Activated B cell treated with CpG ODN at 0.5 μM for 24 hours (primary cell): ENCODE results near the gene IGF1R. TPM values are rescaled to one million over a fixed set of nuclear protein-coding genes. Genes with fewer than 3 reads are reported as not detected.

ENCODE experiments used
- ATAC-seq: fragments of 200-7000 bp; cut with Tn5 transposase; one replicate; pipeline ENCODE4 v1.10.0; 2021; ENCODE audit warnings: low read depth, mild to moderate bottlenecking, moderate library complexity
- CTCF ChIA-PET: fragments of 350-600 bp; sonication (Branson Sonifier 250); formaldehyde crosslinking; loops from one replicate; lab custom pipeline; 2021; ENCODE audit warnings: antibody characterized with exemption; lab: Charles Lee
- POLR2A ChIA-PET: fragments of 350-600 bp; sonication (Branson Sonifier 250); formaldehyde crosslinking; loops from one replicate; lab custom pipeline; 2021; ENCODE audit warnings: antibody characterized with exemption; lab: Charles Lee
- DNase-seq: peaks from one replicate; pipeline ENCODE4 v3.0.0; 2022
- H3K27ac Mint-ChIP-seq: one replicate; pipeline ENCODE4 v1.8.0; 2020; ENCODE audit warnings: mixed read lengths
- H3K27me3 Mint-ChIP-seq: one replicate; pipeline ENCODE4 v1.8.0; 2021; ENCODE audit warnings: mixed read lengths
- H3K36me3 Mint-ChIP-seq: one replicate; pipeline ENCODE4 v1.8.0; 2021; ENCODE audit warnings: low read depth, mixed read lengths
- H3K4me1 Mint-ChIP-seq: one replicate; pipeline ENCODE4 v1.8.0; 2021; ENCODE audit warnings: mixed read lengths
- H3K4me3 Mint-ChIP-seq: one replicate; pipeline ENCODE4 v1.8.0; 2020; ENCODE audit warnings: mild to moderate bottlenecking, mixed read lengths
- H3K9me3 Mint-ChIP-seq: one replicate; pipeline ENCODE4 v1.8.0; 2020; ENCODE audit warnings: mixed read lengths
- CTCF ChIP-seq: fragments of 200-600 bp; IDR thresholded peaks from one replicate; pipeline ENCODE4 v1.8.0; 2022; ENCODE audit warnings: antibody characterized with exemption, mild to moderate bottlenecking
- intact Hi-C: fragments of 100-400 bp; cut with micrococcal nuclease; formaldehyde crosslinking; loops from one replicate; pipeline ENCODE4 v1.15.1; 2024
- total RNA-seq: library from RNA; stranded (reverse); gene quantifications from 2 replicates; pipeline ENCODE4 v1.2.3, GENCODE V29; 2022

IGF1R gene
- total RNA-seq, 1 donor from 2014 or later: 6.7 TPM

- no peak overlapping the region for H3K27ac Mint-ChIP-seq
These were observed 10.7 kb downstream of the IGF1R start for GRCh38 chr15:98658831-98659699.

GRCh38 chr15:98660055-98660454 lies 11.7 kb downstream of the IGF1R start:
- no peak overlapping the region for H3K27ac Mint-ChIP-seq
- H3K4me1 Mint-ChIP-seq: no peaks in the 10 kb centered on the region
- TF ChIP-seq CTCF: no peak
- H3K27me3 Mint-ChIP-seq: peaks cover 9% of the 10 kb centered on the region
- H3K9me3 Mint-ChIP-seq: no peaks in the 10 kb centered on the region
- H3K36me3 Mint-ChIP-seq: no peaks in the 10 kb centered on the region
- H3K4me3 Mint-ChIP-seq: no peak overlapping the region
- POLR2A ChIA-PET: no interaction called here
- CTCF ChIA-PET: interaction anchor here (0.7 to 6.9 kb wide), 7 partner anchors 9 to 348 kb away, joined by 3 to 85 read pairs (median 3); no protein-coding TSS in a partner anchor
- no peak for DNase-seq
- intact Hi-C loops: no loop called here
- ATAC-seq: no peak

More at GRCh38 chr15:98658831-98659699, 10.7 kb downstream of the IGF1R start:
- POLR2A ChIA-PET: no interaction called here
- no peaks in the 10 kb centered on the region for H3K36me3 Mint-ChIP-seq
- no peaks in the 10 kb centered on the region for H3K9me3 Mint-ChIP-seq
- ATAC-seq (peak; percentile 75), DNase-seq (no peak)
- CTCF ChIA-PET: interaction anchor here (0.7 to 6.9 kb wide), 8 partner anchors 10 to 347 kb away, joined by 3 to 85 read pairs (median 3); no protein-coding TSS in a partner anchor
- H3K4me3 Mint-ChIP-seq: no peak overlapping the region
- peak; percentile 54 for TF ChIP-seq CTCF
- H3K27me3 Mint-ChIP-seq: peaks cover 9% of the 10 kb centered on the region
- intact Hi-C loops: loop anchor here (1.0 kb wide), 3 partner anchors 9 to 217 kb away; no protein-coding TSS in a partner anchor
- H3K4me1 Mint-ChIP-seq: no peaks in the 10 kb centered on the region

DNA sequence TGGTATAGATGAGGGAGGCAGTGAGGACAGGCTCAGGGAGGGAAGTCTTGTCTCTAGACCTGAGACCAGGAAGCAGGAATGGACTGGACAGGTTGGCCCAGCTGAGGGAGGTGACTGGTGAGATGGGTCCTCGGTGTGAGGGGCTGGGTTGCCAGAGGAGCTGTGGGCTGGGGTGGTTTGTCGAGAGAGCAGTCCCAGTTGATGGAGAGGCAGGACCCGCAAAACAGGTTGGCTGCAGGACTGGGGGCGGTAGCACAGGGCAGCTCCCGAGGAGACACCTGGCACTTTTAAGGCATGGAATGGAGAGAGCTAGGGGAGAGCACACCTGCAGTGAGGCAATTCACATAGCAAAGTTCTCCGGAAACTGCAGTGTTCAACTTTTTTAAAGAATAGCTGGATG lies 14.7 kb downstream of the IGF1R start:
- no peak overlapping the region for H3K4me3 Mint-ChIP-seq
- POLR2A ChIA-PET: no interaction called here
- no peaks in the 10 kb centered on the region for H3K36me3 Mint-ChIP-seq
- peaks cover 2% of the 10 kb centered on the region for H3K9me3 Mint-ChIP-seq
- no peaks in the 10 kb centered on the region for H3K4me1 Mint-ChIP-seq
- TF ChIP-seq CTCF: no peak
- CTCF ChIA-PET: interaction anchor here (6.9 kb wide), 1 partner anchor 142 kb away, joined by 85 read pairs; no protein-coding TSS in a partner anchor
- intact Hi-C loops: no loop called here
- ATAC-seq: no peak
- H3K27ac Mint-ChIP-seq: no peak overlapping the region
- no peak for DNase-seq
- peaks cover 8% of the 10 kb centered on the region for H3K27me3 Mint-ChIP-seq

DNA sequence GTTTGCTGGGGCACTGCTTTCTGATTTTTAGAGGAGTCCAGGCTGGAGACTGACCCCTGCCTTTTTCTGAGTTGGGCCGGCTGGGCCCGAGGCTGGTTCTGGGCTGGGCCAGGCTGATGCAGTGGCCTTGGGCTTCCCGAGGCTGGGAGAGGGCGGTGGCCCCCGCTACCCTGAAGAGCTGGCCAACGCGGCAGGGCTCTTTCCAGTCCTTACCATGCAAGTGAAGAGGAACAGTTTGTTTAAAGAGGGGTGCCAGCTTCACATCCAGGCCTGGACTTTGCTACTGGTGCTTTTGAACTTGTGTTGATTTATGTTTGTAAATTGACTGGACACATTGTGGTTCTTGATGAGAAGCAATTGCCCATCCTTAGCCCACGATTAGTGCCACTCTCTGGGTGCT lies 15.3 kb downstream of the IGF1R start:
- Mint-ChIP-seq H3K27me3 (peaks cover 8% of the 10 kb centered on the region), H3K27ac (no peak overlapping the region), H3K4me3 (no peak overlapping the region), H3K9me3 (peaks cover 2% of the 10 kb centered on the region), H3K36me3 (no peaks in the 10 kb centered on the region), H3K4me1 (no peaks in the 10 kb centered on the region)
- DNase-seq (no peak), ATAC-seq (no peak)
- ChIA-PET CTCF (no interaction called here), POLR2A (no interaction called here)
- intact Hi-C loops: no loop called here
- TF ChIP-seq CTCF: no peak

DNA sequence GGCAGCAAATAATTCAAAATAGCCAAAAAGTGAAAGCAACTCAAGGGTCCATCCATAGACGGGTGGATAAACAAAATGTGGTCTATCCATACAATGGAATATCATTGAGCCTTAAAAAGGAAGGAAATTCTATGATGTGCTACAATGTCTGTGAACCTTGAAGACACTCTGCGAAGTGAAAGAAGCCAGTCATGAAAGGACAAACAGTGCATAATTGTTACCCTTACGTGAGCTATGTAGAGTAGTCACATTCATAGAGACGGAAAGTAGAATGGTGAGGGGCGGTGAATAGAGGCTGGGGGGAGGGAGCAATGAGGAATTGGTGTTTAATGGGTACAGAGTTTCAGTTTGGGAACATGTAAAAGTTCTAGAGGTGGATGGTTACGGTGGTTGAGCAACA lies 18.1 kb downstream of the IGF1R start:
- Mint-ChIP-seq H3K27me3 (peaks cover 3% of the 10 kb centered on the region), H3K27ac (no peak overlapping the region), H3K9me3 (peaks cover 2% of the 10 kb centered on the region), H3K4me3 (no peak overlapping the region), H3K36me3 (no peaks in the 10 kb centered on the region), H3K4me1 (no peaks in the 10 kb centered on the region)
- TF ChIP-seq CTCF: no peak
- POLR2A ChIA-PET: no interaction called here
- intact Hi-C loops: no loop called here
- ATAC-seq (no peak), DNase-seq (no peak)
- CTCF ChIA-PET: no interaction called here
